Stomach (tissue), 4 donors: Measurements from ENCODE around the gene ATP2A3.

ENCODE experiments used
- POLR2A ChIP-seq, 4 donors: fragments of 450-650 bp; IDR thresholded peaks; one replicate each; pipeline ENCODE4 v1.6.1; 2016; ENCODE audit warnings: antibody characterized with exemption in 4 of 4, control low read depth in 2 of 4, mild to moderate bottlenecking in 1 of 4, moderate library complexity in 1 of 4
- POLR2AphosphoS5 ChIP-seq, 3 donors: sonication (generic); formaldehyde crosslinking; IDR thresholded peaks; one replicate each; pipeline ENCODE4 v1.6.1; 2016; ENCODE audit warnings: antibody characterized with exemption in 3 of 3
- TF ChIP-seq, protein P1 (sequence below), 7 experiments: fragments of 450-650 bp in 4 of 7; fragments of 200-600 bp in 3 of 7; sonication (generic) in 3 of 7; IDR thresholded peaks; one replicate each; pipeline ENCODE4 v1.5.1; 2016 to 2019; ENCODE audit warnings: antibody characterized with exemption in 7 of 7, control low read depth in 2 of 7, mild to moderate bottlenecking in 1 of 7

DNA sequence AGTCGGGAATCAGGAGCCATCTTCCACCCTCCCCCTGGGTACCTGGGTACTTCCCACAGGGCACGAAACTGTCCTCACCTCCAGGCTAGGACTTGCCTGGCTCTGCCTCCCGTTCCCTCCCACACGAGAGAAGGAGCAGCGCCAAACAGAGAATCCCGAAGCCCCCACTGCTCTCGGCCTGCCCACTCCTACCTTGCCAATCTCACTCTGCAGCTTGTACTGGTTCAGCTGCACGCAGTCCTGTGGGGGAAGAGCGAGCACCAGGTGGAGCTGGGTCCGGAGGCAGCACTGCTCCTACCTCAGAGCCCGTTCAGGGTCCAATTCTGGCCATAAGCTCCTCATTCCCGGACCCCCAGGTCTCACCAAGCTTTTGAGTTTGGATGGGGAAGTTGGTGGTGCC, 80.0 kb downstream of the ATP2A3 start:
- TF ChIP-seq POLR2A (IDR thresholded peaks at IDR 0.05) (no peak), POLR2AphosphoS5 (IDR thresholded peaks at IDR 0.05) (no peak)
- TF ChIP-seq, protein P1, sequence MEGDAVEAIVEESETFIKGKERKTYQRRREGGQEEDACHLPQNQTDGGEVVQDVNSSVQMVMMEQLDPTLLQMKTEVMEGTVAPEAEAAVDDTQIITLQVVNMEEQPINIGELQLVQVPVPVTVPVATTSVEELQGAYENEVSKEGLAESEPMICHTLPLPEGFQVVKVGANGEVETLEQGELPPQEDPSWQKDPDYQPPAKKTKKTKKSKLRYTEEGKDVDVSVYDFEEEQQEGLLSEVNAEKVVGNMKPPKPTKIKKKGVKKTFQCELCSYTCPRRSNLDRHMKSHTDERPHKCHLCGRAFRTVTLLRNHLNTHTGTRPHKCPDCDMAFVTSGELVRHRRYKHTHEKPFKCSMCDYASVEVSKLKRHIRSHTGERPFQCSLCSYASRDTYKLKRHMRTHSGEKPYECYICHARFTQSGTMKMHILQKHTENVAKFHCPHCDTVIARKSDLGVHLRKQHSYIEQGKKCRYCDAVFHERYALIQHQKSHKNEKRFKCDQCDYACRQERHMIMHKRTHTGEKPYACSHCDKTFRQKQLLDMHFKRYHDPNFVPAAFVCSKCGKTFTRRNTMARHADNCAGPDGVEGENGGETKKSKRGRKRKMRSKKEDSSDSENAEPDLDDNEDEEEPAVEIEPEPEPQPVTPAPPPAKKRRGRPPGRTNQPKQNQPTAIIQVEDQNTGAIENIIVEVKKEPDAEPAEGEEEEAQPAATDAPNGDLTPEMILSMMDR (IDR thresholded peaks at IDR 0.05) = no peak
